Femur (tissue), 1 donor: Measurements from ENCODE around the gene PSME3IP1.
"Not testable (repeated sequence)": the region's sequence is repeated elsewhere in the genome, so short reads cannot be mapped to it uniquely, and the experiment has no call there.

ENCODE experiments used
- DNase-seq: peaks from one replicate; pipeline ENCODE4 v3.0.0-alpha.2; 2017

Gene PSME3IP1

GRCh38 chr16:57123216-57123973 lies 62.4 kb downstream of the PSME3IP1 start:
- DNase-seq, result no peak

GRCh38 chr16:57118461-57119084 lies 67.3 kb downstream of the PSME3IP1 start:
- no peak for DNase-seq

- DNase-seq, result peak; percentile 83
Observed at GRCh38 chr16:57115514-57116182, 70.2 kb downstream of the PSME3IP1 start.

GRCh38 chr16:57115168-57115513 lies 70.7 kb downstream of the PSME3IP1 start:
- no peak for DNase-seq

DNA sequence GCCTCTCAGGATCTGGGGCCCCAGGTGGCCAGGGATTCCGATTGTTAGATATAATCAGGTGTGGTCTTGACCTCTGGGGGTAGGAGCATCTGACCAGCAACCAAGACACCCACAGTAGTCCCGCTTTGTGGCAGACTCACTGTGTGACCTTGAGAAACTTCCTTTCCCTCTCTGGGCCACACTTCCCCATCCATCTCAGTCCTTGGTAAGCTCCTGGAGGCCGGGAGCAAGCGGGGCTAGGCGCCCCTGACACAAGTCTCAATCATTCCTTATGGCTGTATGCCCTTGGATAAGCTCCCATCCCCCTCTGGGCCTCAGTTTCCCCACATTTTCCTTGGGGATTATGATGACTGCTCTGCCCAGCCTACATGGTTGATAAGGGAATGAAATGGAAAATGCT lies 72.2 kb downstream of the PSME3IP1 start:
- no peak for DNase-seq

- DNase-seq, result no peak
Observed at GRCh38 chr16:57113042-57113453, 72.8 kb downstream of the PSME3IP1 start.

GRCh38 chr16:57112403-57113041 lies 73.3 kb downstream of the PSME3IP1 start:
- DNase-seq, result peak; percentile 72

DNA sequence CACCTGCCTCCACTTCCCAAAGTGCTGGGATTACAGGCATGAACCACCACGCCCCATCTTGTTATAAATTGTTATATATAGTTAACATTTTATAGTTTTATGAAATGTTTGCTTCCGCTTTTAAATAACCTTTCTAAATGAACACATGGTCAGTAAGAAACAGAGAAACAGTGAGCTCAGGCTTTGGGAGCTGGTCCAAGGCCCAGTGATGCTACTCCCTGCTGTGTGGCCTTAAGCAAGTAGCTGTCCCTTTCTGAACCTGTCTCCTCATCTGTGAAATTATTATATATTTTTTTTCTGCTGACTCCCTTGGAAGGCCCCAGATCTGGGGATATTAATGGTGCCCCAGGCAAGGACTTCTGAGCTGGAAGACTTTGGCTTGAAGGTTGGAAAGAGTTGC lies 74.4 kb downstream of the PSME3IP1 start:
- DNase-seq, result no peak

- DNase-seq, result no peak
Observed at GRCh38 chr16:57110937-57111336, 74.9 kb downstream of the PSME3IP1 start.

DNA sequence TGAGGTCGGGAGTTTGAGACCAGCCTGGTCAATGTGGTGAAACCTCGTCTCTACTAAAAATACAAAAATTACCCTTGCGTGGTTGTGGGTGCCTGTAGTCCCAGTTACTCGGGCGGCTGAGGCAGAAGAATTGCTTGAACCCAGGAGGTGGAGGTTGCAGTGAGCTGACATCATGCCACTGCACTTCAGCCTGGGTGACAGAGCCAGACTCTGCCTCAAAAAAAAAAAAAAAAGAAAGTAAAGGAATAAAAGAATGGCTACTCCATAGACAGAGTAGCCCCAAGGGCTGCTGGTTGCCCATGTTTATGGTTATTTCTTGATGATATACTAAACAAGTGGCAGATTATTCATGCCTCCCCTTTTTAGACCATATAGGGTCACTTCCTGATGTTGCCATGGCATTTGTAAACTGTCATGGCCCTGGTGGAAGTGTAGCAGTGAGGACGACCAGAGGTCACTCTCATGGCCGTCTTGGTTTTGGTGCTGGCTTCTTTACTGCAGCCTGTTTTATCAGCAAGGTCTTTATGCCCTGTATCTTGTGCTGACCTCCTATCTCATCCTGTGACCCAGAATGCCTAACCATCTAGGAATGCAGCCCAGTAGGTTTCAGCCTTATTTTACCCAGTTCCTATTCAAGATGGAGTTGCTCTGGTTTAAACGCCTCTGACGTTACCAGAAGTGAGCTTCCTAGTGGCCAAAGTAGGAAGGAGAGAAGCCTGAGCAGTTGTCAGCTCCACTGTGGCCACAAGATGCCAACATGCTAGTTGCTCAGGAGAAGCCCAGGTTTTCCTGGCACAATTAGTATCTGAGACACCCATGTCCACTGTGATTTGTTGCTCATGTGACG lies 76.4 kb downstream of the PSME3IP1 start:
- not testable (repeated sequence) for DNase-seq

DNA sequence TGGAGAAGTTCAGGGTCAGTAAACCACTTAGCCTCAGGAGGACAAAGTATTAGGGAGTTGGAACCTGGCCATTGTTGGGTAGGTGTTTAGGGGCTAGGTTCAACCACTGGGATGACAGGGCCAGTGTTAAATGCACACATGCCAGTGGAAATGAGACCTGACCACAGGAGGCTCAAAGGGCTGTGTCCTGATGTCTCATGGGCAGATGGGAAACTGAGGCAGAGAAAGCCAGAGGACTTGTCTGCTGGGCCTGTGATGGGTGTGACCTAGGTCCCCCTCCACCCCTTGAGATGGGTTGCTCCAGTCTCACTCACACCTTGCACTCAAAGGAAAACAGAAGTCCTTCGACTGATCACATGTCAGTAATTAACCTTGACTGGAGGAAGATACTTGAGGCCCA lies 77.4 kb downstream of the PSME3IP1 start:
- no peak for DNase-seq

DNA sequence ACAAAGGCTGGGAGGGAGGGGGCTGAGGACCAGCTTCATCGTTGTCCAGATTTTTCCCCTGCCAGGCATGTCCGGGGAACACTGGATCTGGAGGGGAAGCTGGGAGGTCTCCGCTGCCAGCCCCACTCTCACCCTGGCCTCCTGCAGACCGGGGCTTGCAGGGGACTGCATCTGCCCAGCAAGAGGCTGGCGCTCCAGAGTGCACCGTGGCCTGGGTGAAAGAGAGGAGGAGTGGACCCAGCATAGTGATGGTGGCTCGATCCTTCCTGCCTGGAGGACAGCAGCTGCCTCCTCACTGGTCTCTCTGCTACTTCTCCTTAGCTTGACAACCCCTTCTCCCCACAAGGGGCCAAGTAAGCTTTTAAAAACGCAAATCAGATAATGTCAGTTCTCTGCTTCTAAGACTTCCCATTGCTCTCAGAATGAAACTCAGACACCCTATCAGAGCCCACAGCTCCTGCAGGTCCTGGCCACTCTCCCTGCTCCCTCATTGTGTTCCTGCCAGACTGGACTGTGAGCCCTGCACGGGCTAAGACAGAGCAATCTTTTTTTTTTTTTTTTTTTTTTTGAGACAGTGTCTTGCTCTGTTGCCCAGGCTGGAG lies 78.4 kb downstream of the PSME3IP1 start:
- DNase-seq, result no peak

DNA sequence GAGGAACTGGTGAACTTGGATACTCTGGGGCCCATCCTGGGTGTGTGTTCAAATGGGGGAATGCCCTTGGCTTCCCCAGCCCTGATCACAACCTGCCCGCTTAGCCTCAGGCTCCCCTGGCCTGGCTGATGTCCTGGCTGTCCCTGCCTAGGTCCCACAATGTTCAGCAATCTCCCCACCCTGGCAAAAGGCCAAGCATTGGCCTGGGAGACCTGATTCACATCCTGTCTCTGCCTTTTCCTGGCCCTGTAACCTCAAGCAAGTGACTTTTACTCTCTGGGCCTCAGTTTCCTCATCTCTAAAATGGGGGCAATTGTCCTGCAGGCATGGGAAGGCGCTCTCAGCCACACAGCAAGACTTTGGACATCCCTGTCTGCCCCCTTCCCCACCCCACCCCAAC lies 79.1 kb downstream of the PSME3IP1 start:
- DNase-seq, result no peak

- no peak for DNase-seq
Observed at GRCh38 chr16:57105184-57105583, 80.7 kb downstream of the PSME3IP1 start.

DNA sequence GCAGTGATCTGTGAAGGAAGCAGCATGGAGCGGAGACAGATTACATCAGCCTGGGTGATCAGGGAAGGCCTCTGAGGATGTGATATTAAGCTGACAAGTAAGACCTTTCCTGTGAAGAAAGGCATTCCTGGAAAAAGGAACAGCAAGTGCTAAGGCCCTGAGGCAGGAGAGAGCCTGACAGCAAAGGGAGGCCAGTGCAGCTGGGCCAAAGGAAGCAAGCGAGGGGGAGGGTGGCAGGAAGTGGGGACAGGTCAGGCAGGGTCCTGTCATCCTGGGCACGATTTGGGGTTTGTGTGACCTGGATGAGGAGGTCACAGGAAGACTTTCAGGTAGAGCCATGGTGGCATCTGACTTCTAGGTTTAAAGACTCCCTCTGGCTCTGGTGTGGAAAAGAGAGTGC lies 81.1 kb downstream of the PSME3IP1 start:
- no peak for DNase-seq

- DNase-seq, result no peak
Observed at GRCh38 chr16:57102888-57103851, 82.7 kb downstream of the PSME3IP1 start.
